NCI-H2107 treated with DMSO at 0.1 percent for 48 hours (cell line): ENCODE measurements around the gene FGFR2.

ENCODE experiments used
- DNase-seq: peaks from one replicate; lab custom pipeline; 2025; ENCODE audit not compliant: unreplicated experiment; lab: John Stamatoyannopoulos, UW

FGFR2 gene

DNA sequence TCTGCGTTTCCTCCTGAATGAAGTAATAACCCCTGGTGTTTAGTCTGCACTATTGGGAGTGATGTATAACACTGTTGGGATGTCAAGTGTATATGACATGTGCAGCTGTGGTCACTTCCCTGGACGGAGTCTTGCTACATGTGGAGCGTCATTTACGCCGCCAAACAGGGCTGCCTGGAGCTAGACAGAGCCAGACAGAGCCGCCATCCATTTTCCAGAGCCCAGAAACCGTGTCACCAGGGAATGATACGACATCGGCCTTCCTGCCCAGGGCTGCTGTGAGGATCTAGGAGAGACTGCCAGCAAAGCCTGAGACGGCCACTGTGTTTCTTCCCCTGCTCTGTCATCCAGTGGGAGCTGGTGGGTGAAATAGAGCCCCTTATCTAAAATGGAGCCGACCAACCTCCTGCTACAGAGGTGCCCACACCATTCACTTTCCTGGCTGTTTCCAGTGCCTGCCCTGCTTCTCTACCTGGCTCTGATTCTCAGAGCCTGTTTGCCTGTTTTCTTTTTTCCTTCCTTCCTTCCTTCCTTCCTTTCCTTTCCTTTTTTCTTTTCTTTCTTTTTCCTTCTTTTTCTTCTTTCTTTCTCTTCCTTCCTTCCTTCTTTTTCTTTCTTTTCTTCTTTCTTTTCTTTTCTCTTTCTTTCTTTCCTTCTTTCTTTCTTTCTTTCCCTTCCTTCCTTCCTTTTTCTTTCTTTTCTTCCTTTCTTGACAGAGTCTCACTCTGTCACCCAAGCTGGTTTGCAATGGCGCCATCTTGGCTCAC is 13.3 kb upstream of the FGFR2 start:
- DNase-seq: no peak

DNA sequence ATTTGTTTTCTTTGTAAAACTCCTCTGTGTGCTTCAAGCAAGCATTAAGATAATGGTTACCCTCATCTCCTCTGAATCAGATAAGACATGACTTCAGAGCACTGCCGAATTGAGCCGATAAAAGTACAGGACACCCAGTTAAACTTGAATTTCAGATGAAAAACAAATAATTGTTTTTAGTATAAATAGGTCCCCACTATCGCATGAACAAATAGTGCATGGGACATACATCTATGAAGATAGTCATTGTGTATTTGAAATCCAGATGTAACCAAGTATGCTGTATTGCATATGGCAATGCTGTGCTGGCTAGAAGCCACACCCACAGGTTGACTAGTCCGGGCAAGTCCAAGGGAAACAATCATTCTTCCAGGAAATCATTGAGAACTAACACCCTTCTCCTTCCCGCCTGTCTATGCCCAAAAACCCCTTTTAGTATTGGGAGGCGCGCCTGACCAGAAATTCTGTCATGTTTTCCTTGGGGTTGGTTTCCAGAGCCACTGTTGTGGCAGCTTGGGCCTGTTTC is 12.6 kb upstream of the FGFR2 start:
- DNase-seq: no peak

DNA sequence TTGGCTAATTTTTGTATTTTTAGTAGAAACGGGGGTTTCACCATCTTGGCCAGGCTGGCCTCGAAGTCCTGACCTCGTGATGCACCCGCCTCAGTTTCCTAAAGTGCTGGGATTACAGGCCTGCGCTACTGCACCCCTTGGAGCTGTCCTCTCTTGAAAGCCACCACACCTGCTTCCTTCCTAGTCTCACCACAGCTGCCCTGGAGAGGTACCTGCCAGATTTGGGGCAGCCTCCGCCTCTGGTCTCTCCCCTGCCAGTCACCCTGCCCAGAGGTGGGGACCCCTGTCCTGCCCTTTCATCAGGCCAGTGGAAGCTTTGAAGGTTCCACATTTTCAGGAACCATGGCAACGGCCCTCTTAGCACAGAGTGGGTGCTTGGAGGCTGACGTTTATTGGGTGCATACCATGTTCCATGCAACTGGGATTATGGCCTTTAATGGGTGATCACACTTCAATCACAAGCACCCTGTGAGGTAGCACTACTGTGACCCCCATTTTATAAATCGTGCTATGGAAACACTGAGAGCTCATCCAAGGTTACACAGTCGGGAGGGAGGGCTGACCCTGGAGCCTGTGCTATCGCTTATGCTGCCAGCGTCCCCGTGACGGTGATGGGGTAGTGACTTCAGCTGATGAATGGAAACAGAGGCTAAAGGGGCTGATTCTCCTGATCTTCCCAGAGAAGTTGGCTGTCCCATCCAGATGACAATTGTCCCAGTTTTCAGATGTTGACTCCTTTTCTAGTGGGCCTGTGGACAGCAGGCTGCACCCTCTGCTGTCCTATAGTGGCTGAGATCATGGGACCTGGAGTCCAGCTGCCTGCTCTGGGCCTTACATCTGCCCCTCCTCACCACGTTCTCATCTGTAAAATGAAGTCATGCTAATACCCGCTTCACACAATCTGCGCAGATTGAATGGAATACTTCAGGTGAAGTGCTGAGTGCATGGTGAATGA is 11.5 kb upstream of the FGFR2 start:
- DNase-seq: no peak

DNA sequence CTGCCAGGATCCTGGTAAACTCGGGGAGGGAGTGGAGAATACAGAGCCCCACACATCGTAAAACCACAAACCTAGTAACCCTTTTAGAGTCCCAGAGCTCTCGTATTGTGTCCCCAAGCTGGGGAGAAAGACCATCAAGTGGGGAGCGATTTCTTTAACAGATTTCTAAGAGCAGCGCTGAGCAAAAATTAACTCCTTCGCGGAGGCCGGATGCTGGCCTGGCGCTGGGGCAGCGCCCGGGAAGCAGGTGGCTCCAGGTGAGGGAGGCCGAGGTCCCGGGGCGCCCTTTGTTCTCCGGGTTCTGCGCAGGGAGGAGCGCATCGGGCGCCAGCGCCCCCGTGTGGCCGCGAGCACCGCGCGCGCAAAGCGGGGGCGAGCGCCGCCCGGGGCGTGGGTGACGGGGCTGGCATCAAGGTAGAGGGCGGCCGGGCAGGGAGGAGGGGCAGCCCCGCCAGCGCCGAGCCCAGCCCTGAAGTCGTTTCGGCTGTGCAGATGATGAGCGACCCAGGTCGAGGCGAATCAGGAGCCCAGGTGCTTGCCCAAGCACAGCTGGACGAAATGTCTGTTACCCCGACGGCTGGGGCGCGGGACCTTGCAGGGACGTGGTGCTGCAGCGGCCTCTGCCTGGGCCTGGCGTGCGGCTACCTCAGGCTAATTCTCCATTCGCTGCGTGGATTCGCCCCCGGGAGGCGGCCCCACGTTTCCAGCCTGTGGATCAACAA is 10.4 kb upstream of the FGFR2 start:
- DNase-seq: no peak

GRCh38 chr10:121607310-121608055 is 9.2 kb upstream of the FGFR2 start:
- no peak for DNase-seq

- no peak for DNase-seq
Observed at GRCh38 chr10:121605708-121606107, 7.5 kb upstream of the FGFR2 start.

DNA sequence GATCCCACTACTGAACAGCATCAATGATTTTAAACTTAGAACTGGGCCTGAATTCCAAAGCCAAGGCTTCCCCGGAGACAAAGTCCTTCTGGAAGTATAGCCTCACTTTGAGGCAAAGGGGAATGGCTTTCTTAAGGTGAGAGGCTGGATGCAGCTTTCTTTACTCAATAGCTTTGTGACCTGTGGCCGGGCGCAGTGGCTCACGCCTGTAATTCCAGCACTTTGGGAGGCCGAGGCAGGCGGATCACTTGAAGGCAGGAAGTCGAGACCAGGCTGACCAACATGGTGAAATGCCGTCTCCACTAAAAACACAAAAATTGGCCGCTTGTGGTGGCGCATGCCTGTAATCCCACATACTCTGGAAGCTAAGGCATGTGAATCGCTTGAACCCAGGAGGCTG is 3.2 kb upstream of the FGFR2 start:
- no peak for DNase-seq

DNA sequence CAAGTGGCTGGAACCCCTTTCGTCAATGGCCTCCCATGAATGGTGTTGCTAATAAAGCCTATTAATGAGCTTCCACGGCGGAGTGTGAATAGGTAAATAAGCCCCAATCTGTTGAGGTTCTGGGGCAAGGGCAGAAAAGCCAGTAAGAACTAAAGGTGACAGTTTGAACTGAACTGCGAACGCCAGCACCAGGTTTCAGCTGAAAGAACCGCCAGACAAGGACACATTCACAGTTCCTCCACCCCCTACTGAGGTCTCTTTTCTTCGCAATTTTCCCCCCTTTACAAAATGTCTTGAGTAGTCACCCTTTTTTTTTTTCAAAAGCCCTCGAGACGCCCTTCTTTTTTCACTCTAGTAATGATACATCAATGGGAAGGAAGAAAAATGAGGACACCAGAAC is 2.4 kb upstream of the FGFR2 start:
- DNase-seq: no peak

DNA sequence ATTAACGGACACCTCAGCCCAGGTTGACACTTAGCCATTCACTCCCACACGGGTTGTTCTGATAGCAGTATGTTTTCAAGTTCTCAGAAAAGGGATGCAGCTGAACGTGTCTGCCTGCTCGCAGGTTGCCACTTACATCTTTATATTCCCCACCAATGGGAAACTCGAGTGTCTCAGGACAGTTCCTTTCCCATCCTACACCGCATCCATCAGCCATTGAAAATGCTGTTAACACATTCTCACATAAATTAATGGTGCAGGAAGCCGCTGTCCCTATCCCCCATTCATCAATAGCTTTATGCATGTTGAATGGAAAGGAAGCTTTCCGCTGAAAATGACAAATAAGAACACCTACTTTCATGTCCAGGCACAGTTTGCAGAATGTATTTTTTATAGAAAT is 1.7 kb upstream of the FGFR2 start:
- DNase-seq: no peak

DNA sequence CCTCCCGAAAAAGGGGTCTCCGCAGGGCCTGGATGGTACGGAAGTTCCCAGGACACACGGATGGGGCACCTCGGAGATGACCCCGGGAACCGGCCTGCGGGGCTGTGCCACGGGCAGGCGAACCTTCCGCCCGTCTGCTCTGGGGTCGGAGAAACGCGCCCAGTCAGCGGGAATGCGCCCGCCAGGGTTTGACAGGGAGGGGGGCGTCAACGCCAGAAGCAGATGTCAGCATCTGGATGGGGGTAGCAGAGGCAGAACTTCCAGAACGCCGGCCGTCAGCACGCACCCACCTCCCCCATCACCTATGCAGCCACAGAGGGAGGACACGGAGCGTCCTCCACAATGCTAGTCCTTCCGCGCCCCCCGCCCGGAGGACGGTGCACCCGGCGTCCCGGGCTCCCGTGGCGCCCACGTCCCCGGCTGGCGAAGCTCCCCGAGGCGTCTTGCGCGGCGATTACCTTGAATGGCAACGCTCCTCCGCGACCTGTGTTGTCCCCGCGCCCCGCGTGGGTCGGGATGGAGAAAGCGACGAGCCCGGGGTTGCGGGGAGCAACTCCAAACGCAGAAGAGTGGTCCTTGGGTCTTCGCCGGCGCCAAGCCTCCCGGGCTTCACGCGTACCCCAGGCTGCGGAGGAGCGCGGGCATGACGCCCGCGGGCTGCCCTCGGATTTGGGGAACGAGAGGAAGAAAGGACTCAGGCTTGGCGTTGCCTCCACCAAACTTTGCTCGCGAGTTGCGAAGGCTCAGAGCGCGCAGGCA is 561 bp downstream of the FGFR2 start:
- no peak for DNase-seq

GRCh38 chr10:121596689-121597503 is 1.3 kb downstream of the FGFR2 start:
- no peak for DNase-seq

- no peak for DNase-seq
Observed at GRCh38 chr10:121595806-121596688, 2.2 kb downstream of the FGFR2 start.

GRCh38 chr10:121595351-121595805 is 2.9 kb downstream of the FGFR2 start:
- no peak for DNase-seq

GRCh38 chr10:121594623-121595350 is 3.5 kb downstream of the FGFR2 start:
- DNase-seq: no peak

DNA sequence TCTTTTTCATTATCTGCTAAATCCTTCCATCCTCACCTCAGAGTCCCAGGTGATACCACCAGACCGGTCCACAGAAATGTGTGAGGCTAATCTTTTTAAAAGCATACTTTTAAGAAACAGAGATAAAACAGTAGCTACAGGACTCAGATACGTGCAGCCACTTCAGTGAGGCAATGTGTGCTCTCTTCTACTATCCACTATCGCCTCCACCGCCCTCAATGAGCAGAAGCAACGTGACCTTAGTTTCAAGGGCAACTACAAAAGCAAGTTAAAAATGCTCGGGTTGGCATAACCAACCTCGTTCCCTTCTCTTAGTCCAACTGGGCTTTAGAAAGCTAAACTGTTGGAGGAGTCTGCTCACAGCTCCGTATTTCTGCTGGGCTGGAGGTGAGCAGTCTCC is 4.2 kb downstream of the FGFR2 start:
- DNase-seq: no peak

GRCh38 chr10:121593281-121594075 is 4.8 kb downstream of the FGFR2 start:
- no peak for DNase-seq
